SK-N-SH (cell line): ENCODE data around the gene ASS1. TPM values are rescaled to one million over a fixed set of nuclear protein-coding genes. Genes with fewer than 3 reads are reported as not detected.

Experiments
- CTCF ChIA-PET: fragments of 300-600, 350-600 bp; formaldehyde crosslinking; extraction: SDS; loops from one replicate; lab custom pipeline; 2021; lab: Yijun Ruan, JAX
- POLR2A ChIA-PET: fragments of 350-600 bp; sonication (Branson Sonifier 250); formaldehyde crosslinking; extraction: SDS; loops from one replicate; lab custom pipeline; 2020; ENCODE audit warnings: antibody characterized with exemption, inconsistent platforms; lab: Yijun Ruan, JAX
- DNase-seq: peaks from one replicate; pipeline ENCODE4 v3.0.0; 2012
- H2AFZ ChIP-seq: fragments of 200-600 bp; sonication (generic); 2 replicates; pipeline ENCODE4 v1.8.1; 2016; ENCODE audit warnings: antibody characterized with exemption, mild to moderate bottlenecking, low read depth
- H3F3A ChIP-seq: fragments of 200-600 bp; sonication (generic); replicated peaks from 2 replicates; pipeline ENCODE3; 2016; ENCODE audit warnings: antibody characterized with exemption, mild to moderate bottlenecking; ENCODE audit not compliant: insufficient read depth
- H3K27ac ChIP-seq, 2 experiments: fragments of 200-500 bp in 1 of 2; fragments of 200-600 bp in 1 of 2; sonication (Bioruptor generic) in 1 of 2; sonication (generic), shearing (Covaris generic) in 1 of 2; 2 replicates each; pipeline versions ENCODE4 v1.5.1 to v1.6.1; 2014 to 2016; ENCODE audit warnings: low read depth in 2 of 2, inconsistent platforms in 1 of 2, low read length in 1 of 2, mild to moderate bottlenecking in 1 of 2, mixed read lengths in 1 of 2
- H3K27me3 ChIP-seq: fragments of 200-600 bp; sonication (generic), shearing (Covaris generic); 2 replicates; pipeline ENCODE4 v1.6.1; 2016; ENCODE audit warnings: mixed run types; ENCODE audit not compliant: insufficient read depth
- H3K36me3 ChIP-seq, 2 experiments: fragments of 200-500 bp in 1 of 2; fragments of 200-600 bp in 1 of 2; sonication (Bioruptor generic) in 1 of 2; sonication (generic) in 1 of 2; replicated peaks in 1 of 2; 2 replicates each; pipeline versions ENCODE3 to v1.5.1; 2014 to 2016; ENCODE audit warnings: low read length in 1 of 2, mild to moderate bottlenecking in 1 of 2; ENCODE audit not compliant: insufficient read depth in 2 of 2, control insufficient read depth in 1 of 2
- H3K4me1 ChIP-seq, 2 experiments: fragments of 200-500 bp in 1 of 2; fragments of 200-600 bp in 1 of 2; sonication (Bioruptor generic) in 1 of 2; sonication (generic), shearing (Covaris generic) in 1 of 2; 2 replicates each; pipeline versions ENCODE4 v1.5.1 to v1.6.1; 2014 to 2016; ENCODE audit warnings: low read depth in 1 of 2, low read length in 1 of 2, mixed run types in 1 of 2; ENCODE audit not compliant: insufficient read depth in 2 of 2, control insufficient read depth in 1 of 2
- H3K4me2 ChIP-seq: fragments of 200-600 bp; sonication (generic), shearing (Covaris generic); 2 replicates; pipeline ENCODE4 v1.6.1; 2017; ENCODE audit warnings: mixed run types
- H3K4me3 ChIP-seq, 2 experiments: fragments of 200-500 bp in 1 of 2; fragments of 200-600 bp in 1 of 2; sonication (Bioruptor generic) in 1 of 2; sonication (generic), shearing (Covaris generic) in 1 of 2; 2 replicates each; pipeline versions ENCODE4 v1.5.1 to v1.8.1; 2014 to 2016; ENCODE audit warnings: low read depth in 2 of 2, inconsistent platforms in 1 of 2, low read length in 1 of 2, mild to moderate bottlenecking in 1 of 2, mixed read lengths in 1 of 2, moderate library complexity in 1 of 2
- H3K79me2 ChIP-seq: fragments of 200-600 bp; sonication (generic); 2 replicates; pipeline ENCODE4 v1.8.1; 2017; ENCODE audit warnings: mild to moderate bottlenecking; ENCODE audit not compliant: insufficient read depth
- H3K9ac ChIP-seq: fragments of 200-600 bp; sonication (generic); 2 replicates; pipeline ENCODE4 v1.6.1; 2017; ENCODE audit warnings: mixed run types
- H3K9me2 ChIP-seq: fragments of 200-600 bp; sonication (generic); 2 replicates; pipeline ENCODE4 v1.6.1; 2017; ENCODE audit warnings: mixed run types
- H3K9me3 ChIP-seq: fragments of 200-600 bp; sonication (generic); 2 replicates; pipeline ENCODE4 v1.6.1; 2017; ENCODE audit warnings: mixed run types, mild to moderate bottlenecking, moderate library complexity
- H4K20me1 ChIP-seq: fragments of 200-600 bp; sonication (generic); 2 replicates; pipeline ENCODE4 v1.6.1; 2017; ENCODE audit warnings: mild to moderate bottlenecking, mixed run types; ENCODE audit not compliant: insufficient read depth
- CHD2 ChIP-seq: fragments of 150-350 bp; IDR thresholded peaks from 2 replicates; pipeline ENCODE4 v1.6.1; 2018; ENCODE audit warnings: low read length; ENCODE audit not compliant: partially characterized antibody
- CTCF ChIP-seq: fragments of 200-600 bp; sonication (generic); IDR thresholded peaks from 2 replicates; pipeline ENCODE4 v1.6.1; 2017; ENCODE audit warnings: antibody characterized with exemption, mild to moderate bottlenecking, moderate library complexity
- ELF1 ChIP-seq: IDR thresholded peaks from 2 replicates; pipeline ENCODE4 v1.4.0; 2012
- EZH2phosphoT487 ChIP-seq: fragments of 200-600 bp; sonication (generic); IDR thresholded peaks from 2 replicates; pipeline ENCODE4 v1.6.1; 2017; ENCODE audit warnings: low read depth, mixed run types, mild to moderate bottlenecking, antibody characterized with exemption, moderate library complexity, borderline replicate concordance
- JUND ChIP-seq: IDR thresholded peaks from 2 replicates; pipeline ENCODE4 v1.4.0; 2012
- NFIC ChIP-seq: IDR thresholded peaks from 2 replicates; pipeline ENCODE4 v1.4.0; 2012; ENCODE audit warnings: borderline replicate concordance
- RAD21 ChIP-seq: IDR thresholded peaks from 2 replicates; pipeline ENCODE4 v1.6.1; 2012; ENCODE audit warnings: mild to moderate bottlenecking, low read length
- RFX5 ChIP-seq: IDR thresholded peaks from 2 replicates; pipeline ENCODE4 v1.6.1; 2012; ENCODE audit warnings: mild to moderate bottlenecking, improper control_type of control experiment, low read length
- SIN3A ChIP-seq: IDR thresholded peaks from 2 replicates; pipeline ENCODE4 v1.6.1; 2012; ENCODE audit warnings: low read depth, mild to moderate bottlenecking, low read length, moderate library complexity, borderline replicate concordance
- TAF1 ChIP-seq: IDR thresholded peaks from 2 replicates; pipeline ENCODE4 v1.6.1; 2012; ENCODE audit warnings: low read depth, mild to moderate bottlenecking, low read length, moderate library complexity, borderline replicate concordance
- TCF12 ChIP-seq: IDR thresholded peaks from 2 replicates; pipeline ENCODE4 v1.4.0; 2012
- ZBTB33 ChIP-seq: IDR thresholded peaks from 2 replicates; pipeline ENCODE4 v1.4.0; 2012; ENCODE audit warnings: low read depth, borderline replicate concordance
- WGBS: methylation state at CpG from one replicate; pipeline ENCODE4 v1.1.6; 2017; ENCODE audit warnings: low lambda C conversion rate; 5-methylcytosine and 5-hydroxymethylcytosine counted together
- polyA plus RNA-seq, 3 experiments: library from polyadenylated mRNA; depleted of rRNA; stranded (reverse); fragments of >200 nt; gene quantifications; 2 replicates each; pipeline ENCODE4 v1.2.3, GENCODE V29; 2012
- TF ChIP-seq, protein P1 (sequence below): IDR thresholded peaks from 2 replicates; pipeline ENCODE4 v1.4.0; 2012; ENCODE audit warnings: low read depth, borderline replicate concordance
- TF ChIP-seq, protein P2 (sequence below): IDR thresholded peaks from 2 replicates; pipeline ENCODE4 v1.4.0; 2012; ENCODE audit warnings: low read depth

Gene ASS1
- polyA plus RNA-seq, 1 of the 3 experiments (the other 2 are of a cell fraction), result 0.59 TPM

DNA sequence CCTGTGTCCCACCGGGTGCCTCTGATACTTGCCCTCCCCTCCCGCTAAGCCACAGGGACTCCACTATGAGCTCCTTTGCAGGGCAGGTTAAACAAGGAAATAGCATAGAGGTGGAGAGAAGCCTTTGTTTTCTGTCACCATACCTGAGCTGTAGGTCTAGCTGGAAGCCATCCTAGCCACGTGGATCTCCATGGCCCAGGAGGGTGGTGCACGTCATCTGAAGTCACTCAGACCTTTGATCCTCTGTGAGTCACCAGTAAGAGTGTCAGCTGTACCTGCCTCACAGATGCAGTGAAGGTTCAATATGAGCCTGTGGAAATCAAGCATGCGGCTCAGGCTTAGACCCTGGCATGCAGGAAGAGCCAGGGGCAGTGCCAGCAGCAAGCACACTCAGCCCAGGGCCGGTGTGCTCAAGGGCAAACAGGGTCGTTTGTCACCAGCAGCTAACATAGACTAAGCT is 55.1 kb downstream of the ASS1 start:
- WGBS, result 67% methylated on average over 6 of the region's 7 CpGs
- no peaks in the 10 kb centered on the region for H3K36me3 ChIP-seq
- H3K27me3 ChIP-seq, result no peaks in the 10 kb centered on the region; the same call in 1 of the 2 replicates
- no peak overlapping the region for H3K4me3 ChIP-seq
- TF ChIP-seq ELF1, result no peak
- no peak for TF ChIP-seq TAF1
- no peak for TF ChIP-seq RFX5
- TF ChIP-seq JUND, result no peak
- TF ChIP-seq, protein P1, sequence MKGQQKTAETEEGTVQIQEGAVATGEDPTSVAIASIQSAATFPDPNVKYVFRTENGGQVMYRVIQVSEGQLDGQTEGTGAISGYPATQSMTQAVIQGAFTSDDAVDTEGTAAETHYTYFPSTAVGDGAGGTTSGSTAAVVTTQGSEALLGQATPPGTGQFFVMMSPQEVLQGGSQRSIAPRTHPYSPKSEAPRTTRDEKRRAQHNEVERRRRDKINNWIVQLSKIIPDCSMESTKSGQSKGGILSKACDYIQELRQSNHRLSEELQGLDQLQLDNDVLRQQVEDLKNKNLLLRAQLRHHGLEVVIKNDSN, result no peak
- TF ChIP-seq, protein P2, sequence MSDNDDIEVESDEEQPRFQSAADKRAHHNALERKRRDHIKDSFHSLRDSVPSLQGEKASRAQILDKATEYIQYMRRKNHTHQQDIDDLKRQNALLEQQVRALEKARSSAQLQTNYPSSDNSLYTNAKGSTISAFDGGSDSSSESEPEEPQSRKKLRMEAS, result no peak
- TF ChIP-seq SIN3A, result no peak
- TF ChIP-seq RAD21, result no peak
- TF ChIP-seq ZBTB33, result no peak
- TF ChIP-seq CHD2, result no peak
- TF ChIP-seq EZH2phosphoT487, result no peak
- no peak for TF ChIP-seq NFIC
- TF ChIP-seq, all 33 proteins: peak for 0
- ChIA-PET CTCF (interaction anchor here (0.7 kb wide), 1 partner anchor 183 kb away, joined by 3 read pairs; no protein-coding TSS in a partner anchor), POLR2A (no interaction called here)
- H2AFZ ChIP-seq, result no peak overlapping the region
- H4K20me1 ChIP-seq, result no peaks in the 10 kb centered on the region
- no peaks in the 10 kb centered on the region for H3K9me3 ChIP-seq
- H3K27ac ChIP-seq, result no peak overlapping the region
- no peak overlapping the region for H3K4me2 ChIP-seq
- no peak overlapping the region for H3K9ac ChIP-seq
- no peaks in the 10 kb centered on the region for H3F3A ChIP-seq
- no peaks in the 10 kb centered on the region for H3K9me2 ChIP-seq
- peaks cover 0 to 16% of the 10 kb centered on the region in 2 experiments; a peak in 1 of 4 replicates for H3K4me1 ChIP-seq
- DNase-seq, result peak; percentile 23
- no peaks in the 10 kb centered on the region for H3K79me2 ChIP-seq

- Histone ChIP-seq H3K4me3 (no peak overlapping the region), H3K4me2 (no peak overlapping the region), H3K36me3 (no peaks in the 10 kb centered on the region), H4K20me1 (no peaks in the 10 kb centered on the region), H3K9ac (no peak overlapping the region), H3K79me2 (no peaks in the 10 kb centered on the region), H3K27ac (no peak overlapping the region), H3K9me3 (no peaks in the 10 kb centered on the region), H3K9me2 (no peaks in the 10 kb centered on the region), H3F3A (no peaks in the 10 kb centered on the region), H3K4me1 (peaks cover 0 to 16% of the 10 kb centered on the region in 2 experiments; a peak in 1 of 4 replicates), H2AFZ (no peak overlapping the region), H3K27me3 (no peaks in the 10 kb centered on the region; the same call in 1 of the 2 replicates)
- ChIA-PET POLR2A (no interaction called here), CTCF (interaction anchor here (0.7 kb wide), 1 partner anchor 182 kb away, joined by 3 read pairs; no protein-coding TSS in a partner anchor)
- peak; percentile 45 for DNase-seq
- 69% methylated on average over 12 of the region's 12 CpGs for WGBS
- TF ChIP-seq TCF12 (no peak), CTCF (no peak)
These were observed 55.8 kb downstream of the ASS1 start for GRCh38 chr9:130500340-130501180.
